Rectal smooth muscle tissue (tissue), 1 donor: ENCODE data around the gene CAMK2G.
"Not testable (repeated sequence)": the region's sequence is repeated elsewhere in the genome, so short reads cannot be mapped to it uniquely, and the experiment has no call there.

Experiments used
- H3K27ac ChIP-seq: one replicate; pipeline ENCODE4 v1.7.0; 2013; ENCODE audit warnings: low read depth, low read length, inconsistent platforms
- H3K27me3 ChIP-seq: one replicate; pipeline ENCODE4 v1.7.0; 2013; ENCODE audit warnings: low read length; ENCODE audit not compliant: control insufficient read depth, insufficient read depth
- H3K36me3 ChIP-seq: one replicate; pipeline ENCODE4 v1.7.0; 2013; ENCODE audit warnings: low read length; ENCODE audit not compliant: control insufficient read depth, insufficient read depth
- H3K4me1 ChIP-seq: one replicate; pipeline ENCODE4 v1.7.0; 2013; ENCODE audit warnings: low read length; ENCODE audit not compliant: control insufficient read depth, insufficient read depth
- H3K4me3 ChIP-seq: one replicate; pipeline ENCODE4 v1.7.0; 2013; ENCODE audit warnings: low read length
- H3K9ac ChIP-seq: one replicate; pipeline ENCODE4 v1.7.0; 2013; ENCODE audit warnings: low read length

The CAMK2G gene

DNA sequence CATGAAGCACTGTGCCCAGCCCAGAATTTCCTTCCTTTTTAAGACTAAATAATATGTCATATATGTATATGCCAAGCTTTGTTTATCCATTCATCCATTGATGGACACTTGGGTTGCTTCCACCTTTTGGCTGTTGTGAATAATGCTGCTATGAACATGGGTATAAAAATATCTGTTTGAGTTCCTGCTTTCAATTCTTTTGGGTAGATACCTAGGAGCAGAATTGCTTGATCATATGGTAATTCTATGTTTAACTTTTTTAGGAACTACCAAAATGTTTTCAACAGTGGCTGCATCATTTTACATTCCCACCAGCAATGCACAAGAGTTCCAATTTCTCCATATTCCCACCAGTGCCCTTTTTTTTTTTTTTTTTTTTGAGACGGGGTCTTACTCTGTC lies 23.3 kb upstream of the CAMK2G start:
- H3K36me3 ChIP-seq, result no peaks in the 10 kb centered on the region
- H3K27ac ChIP-seq, result no peak overlapping the region
- no peaks in the 10 kb centered on the region for H3K4me1 ChIP-seq
- no peak overlapping the region for H3K9ac ChIP-seq
- no peak overlapping the region for H3K4me3 ChIP-seq
- H3K27me3 ChIP-seq, result no peaks in the 10 kb centered on the region

DNA sequence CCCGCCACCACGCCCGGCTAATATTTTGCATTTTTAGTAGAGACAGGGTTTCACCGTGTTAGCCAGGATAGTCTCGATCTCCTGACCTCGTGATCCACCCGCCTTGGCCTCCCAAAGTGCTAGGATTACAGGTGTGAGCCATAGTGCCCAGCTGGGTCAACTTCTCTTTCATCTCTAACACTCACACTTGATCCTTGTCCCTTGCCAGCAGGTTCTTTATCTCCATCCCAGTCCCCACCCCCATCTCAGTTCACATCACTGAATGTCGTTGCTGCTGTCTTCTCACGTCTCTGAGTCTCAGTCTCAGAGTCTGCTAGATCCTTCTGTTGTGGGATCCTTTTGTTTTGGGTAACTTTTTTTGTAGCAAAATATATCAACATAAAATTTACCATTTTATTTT lies 21.0 kb upstream of the CAMK2G start:
- H3K4me1 ChIP-seq, H3K27me3 ChIP-seq: not testable (repeated sequence)

DNA sequence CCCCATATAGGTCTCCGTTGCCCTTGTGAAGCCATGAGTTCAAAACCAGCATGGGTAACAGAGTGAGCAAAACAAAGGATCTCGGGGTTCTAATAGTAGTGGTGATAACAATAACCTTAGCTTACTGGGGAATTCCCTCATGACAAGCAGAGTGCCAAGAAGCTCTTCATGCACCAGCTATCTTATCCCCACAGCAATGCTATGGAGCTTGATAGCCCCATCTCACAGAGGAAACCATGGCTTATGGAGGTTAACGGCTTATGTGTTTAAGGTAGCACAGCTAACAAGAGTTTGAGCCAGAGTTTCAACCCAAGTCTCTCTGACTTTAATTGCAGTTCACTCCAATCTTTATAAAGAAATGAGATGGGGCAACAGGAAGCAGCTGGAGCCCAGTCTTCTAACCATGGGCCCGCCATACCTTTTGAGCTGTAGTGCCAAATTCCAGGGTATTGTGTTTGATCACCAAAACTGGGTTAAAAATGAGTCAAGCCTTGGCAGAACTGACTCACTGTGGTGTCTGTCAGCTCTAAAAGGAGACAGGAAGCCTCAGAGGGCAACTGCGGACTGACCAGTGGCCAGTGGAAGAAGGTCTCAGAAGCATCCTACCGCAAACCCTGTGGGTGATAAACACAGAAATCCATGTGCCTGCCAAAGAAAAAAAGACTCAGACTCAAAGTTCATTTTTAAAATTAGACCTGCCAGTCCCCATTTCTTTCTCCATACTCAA lies 20.1 kb upstream of the CAMK2G start:
- no peaks in the 10 kb centered on the region for H3K4me1 ChIP-seq

More for the DNA sequence above, 21.0 kb upstream of the CAMK2G start:
- H3K4me3 ChIP-seq, H3K9ac ChIP-seq, H3K27ac ChIP-seq, H3K36me3 ChIP-seq: not testable (repeated sequence)

DNA sequence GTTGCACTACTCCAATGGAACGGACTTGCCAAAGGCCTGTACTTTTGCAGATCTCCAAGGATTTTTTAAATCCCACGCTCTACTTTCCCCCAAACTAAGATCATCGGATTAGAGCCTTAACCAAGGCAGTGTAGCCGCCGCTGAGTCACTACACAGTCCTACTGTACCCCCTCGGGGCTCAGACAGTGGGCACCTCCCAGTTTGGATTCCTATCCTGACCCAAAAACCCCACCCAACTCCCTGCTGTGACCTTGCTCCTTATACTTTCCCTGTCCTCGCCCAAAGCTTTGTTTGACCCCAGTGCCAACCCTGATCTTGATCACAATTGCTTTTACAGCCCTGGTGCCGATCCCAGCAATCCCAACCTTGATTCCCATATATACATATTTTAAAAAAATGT lies 19.1 kb upstream of the CAMK2G start:
- Histone ChIP-seq H3K27me3 (no peaks in the 10 kb centered on the region), H3K4me3 (no peak overlapping the region), H3K9ac (no peak overlapping the region), H3K4me1 (peaks cover 5% of the 10 kb centered on the region), H3K36me3 (no peaks in the 10 kb centered on the region), H3K27ac (no peak overlapping the region)

More for the DNA sequence above, 20.1 kb upstream of the CAMK2G start:
- H3K36me3 ChIP-seq, result no peaks in the 10 kb centered on the region
- no peak overlapping the region for H3K9ac ChIP-seq
- no peaks in the 10 kb centered on the region for H3K27me3 ChIP-seq
- H3K27ac ChIP-seq, result no peak overlapping the region
- H3K4me3 ChIP-seq, result no peak overlapping the region

DNA sequence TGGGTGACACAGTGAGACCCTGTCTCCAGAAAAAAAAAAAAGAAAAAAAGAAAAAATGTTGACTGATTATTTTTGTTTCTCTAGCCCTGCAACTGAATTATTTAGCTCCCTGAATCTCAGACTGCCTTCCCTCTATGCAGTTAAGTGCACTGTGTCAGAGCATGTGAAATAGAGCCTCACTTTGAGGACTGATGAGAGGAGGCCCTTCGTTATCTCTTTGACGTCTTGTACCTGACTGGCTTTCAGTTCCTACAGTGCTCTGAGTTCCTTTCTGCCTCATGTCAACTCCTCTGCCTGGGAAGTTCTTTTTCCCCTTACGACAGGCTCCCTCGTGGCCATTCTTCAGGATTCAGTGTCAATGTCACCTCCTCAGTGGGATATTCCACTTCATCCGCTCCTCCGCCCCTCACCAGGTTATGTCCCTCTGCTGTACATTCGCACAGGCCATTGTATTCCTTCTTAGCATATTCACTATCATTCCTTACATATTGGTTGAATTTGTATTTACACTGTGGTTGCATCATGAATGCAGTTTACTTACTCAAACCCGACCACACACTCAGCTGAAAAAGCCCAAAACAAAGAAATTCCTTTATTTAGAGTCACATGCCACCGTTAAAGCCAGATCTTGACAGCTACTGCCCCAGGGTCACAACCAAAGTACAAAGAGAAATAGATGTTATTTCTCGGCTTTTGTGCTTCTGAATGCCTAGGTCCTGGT lies 18.1 kb upstream of the CAMK2G start:
- Histone ChIP-seq H3K4me1 (peaks cover 15% of the 10 kb centered on the region), H3K9ac (no peak overlapping the region)

DNA sequence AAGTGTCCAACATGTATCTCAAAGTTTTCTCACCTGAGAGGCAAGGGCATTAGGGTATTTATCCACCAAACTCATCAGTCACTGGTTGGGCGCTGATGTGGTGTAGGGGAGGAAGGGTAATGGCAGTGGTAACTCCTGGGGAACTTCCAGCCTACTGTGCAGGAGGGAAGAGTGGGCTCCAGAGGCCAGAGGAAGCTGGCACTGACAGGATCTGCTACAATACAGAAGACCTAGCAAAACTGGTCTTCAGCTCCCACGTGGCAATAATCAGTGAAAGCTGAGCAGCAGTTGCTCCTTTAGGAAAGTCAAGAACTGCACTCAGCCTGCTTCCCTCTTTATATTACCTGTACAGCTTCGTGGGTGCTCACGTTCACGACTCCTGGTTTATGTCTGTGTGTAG lies 17.2 kb upstream of the CAMK2G start:
- H3K4me1 ChIP-seq, result peaks cover 24% of the 10 kb centered on the region
- no peaks in the 10 kb centered on the region for H3K36me3 ChIP-seq
- H3K9ac ChIP-seq, result no peak overlapping the region
- no peak overlapping the region for H3K4me3 ChIP-seq
- H3K27ac ChIP-seq, result no peak overlapping the region
- no peaks in the 10 kb centered on the region for H3K27me3 ChIP-seq

More for the DNA sequence above, 18.1 kb upstream of the CAMK2G start:
- Histone ChIP-seq H3K36me3 (no peaks in the 10 kb centered on the region), H3K27ac (no peak overlapping the region), H3K27me3 (no peaks in the 10 kb centered on the region), H3K4me3 (no peak overlapping the region)

DNA sequence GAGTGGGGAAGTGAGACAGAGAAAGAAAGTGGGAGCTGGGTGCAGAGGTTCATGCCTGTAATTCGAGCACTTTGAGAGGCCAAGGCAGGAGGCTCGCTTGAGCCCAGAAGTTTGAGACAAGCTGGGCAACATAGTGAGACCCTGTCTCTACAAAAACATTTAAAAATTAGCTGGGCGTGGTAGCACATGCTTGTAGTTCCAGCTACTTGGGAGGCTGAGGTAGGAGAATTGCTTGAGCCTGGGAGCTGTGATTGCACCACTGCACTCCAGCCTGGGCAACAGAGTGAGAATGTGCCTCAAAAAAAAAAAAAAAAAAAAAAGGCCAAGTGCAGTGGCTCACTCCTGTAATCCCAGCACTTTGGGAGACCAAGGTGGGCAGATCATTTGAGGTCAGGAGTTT lies 16.5 kb upstream of the CAMK2G start:
- not testable (repeated sequence) for H3K27ac ChIP-seq, H3K4me3 ChIP-seq
- H3K4me1 ChIP-seq, result peaks cover 28% of the 10 kb centered on the region

DNA sequence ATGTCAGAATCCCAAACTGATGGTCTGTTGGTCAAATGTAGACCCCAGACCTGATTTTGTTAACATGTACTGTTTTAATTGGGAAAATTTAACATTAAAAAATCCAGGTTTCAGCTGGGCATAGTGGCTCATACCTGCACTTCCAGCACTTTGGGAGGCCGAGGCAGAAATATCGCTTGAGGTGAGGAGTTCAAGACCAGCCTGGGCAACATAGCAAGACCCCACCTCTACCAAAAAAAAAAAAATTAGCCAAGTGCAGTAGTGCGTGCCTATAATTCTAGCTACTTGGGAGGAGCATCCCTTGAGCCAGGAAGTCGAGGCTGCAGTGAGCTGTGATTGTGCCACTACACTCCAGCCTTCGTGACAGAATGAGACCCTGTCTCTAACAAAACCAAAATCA lies 15.9 kb upstream of the CAMK2G start:
- Histone ChIP-seq H3K27me3 (no peaks in the 10 kb centered on the region), H3K4me1 (peaks cover 28% of the 10 kb centered on the region), H3K36me3 (no peaks in the 10 kb centered on the region), H3K4me3 (no peak overlapping the region), H3K27ac (no peak overlapping the region), H3K9ac (no peak overlapping the region)

More for the DNA sequence above, 16.5 kb upstream of the CAMK2G start:
- H3K36me3 ChIP-seq, H3K9ac ChIP-seq, H3K27me3 ChIP-seq: not testable (repeated sequence)

DNA sequence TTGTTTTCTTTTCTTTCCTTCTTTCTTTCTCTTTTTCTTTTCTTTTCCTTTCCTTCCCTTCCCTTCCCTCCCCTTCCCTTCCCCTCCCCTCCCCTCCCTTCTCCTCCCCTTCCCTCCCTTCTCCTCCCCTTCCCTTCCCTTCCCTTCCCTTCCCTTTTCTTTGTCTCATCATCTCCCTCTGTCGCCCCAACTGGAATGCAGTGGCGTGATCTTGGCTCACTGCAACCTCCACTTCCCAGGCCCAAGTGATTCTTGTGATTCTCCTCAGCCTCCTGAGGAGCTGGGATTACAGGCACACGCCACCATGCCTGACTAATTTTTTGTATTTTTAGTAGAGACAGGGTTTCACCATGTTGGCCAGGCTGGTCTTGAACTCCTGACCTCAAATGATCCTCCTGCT lies 15.1 kb upstream of the CAMK2G start:
- not testable (repeated sequence) for H3K9ac ChIP-seq, H3K36me3 ChIP-seq, H3K27me3 ChIP-seq, H3K27ac ChIP-seq, H3K4me3 ChIP-seq
- H3K4me1 ChIP-seq, result peaks cover 28% of the 10 kb centered on the region

DNA sequence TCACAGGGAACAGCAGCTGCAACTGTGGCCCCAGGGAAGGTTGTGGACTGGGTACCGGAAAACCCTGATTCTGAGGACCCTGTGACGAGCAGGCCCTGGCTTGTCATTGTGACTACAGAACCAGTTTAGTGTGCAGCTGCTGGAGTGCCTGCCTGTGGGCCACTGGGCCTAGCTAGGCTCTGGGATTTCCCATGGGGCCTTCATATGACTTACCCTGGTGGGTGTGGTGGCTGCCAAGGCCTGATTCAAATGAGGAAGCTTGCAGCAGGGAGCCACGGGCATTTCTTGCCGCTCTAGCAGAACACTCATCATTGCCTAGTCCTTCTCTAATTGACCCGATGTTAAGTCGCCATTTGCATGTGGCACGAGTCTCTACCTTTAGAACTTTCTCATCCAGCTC lies 14.7 kb upstream of the CAMK2G start:
- H3K4me1 ChIP-seq, result peaks cover 28% of the 10 kb centered on the region
- H3K36me3 ChIP-seq, result no peaks in the 10 kb centered on the region
- H3K27ac ChIP-seq, result peak overlapping the region; percentile 84
- H3K4me3 ChIP-seq, result no peak overlapping the region
- no peak overlapping the region for H3K9ac ChIP-seq
- H3K27me3 ChIP-seq, result no peaks in the 10 kb centered on the region

DNA sequence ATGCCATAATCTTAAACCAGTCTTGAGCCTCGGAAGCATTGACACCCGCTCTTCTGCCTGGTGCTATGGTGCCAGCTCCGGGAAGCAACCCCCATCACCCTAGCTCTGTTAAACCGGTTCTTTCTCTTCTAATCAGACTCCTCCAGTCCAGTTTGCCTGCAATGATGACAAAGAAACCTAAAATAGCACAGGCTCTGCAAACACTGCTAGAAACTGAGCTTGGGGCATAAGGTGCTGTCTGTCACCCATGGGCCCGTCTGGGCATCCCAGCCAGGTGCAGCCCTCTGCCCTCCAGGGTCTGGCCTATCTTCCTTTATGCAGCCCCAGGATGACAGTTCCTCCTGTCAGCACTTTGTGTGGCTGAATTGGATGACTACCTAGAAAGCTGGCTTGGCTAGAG lies 14.2 kb upstream of the CAMK2G start:
- Histone ChIP-seq H3K27me3 (no peaks in the 10 kb centered on the region), H3K27ac (peak overlapping the region; percentile 84), H3K9ac (no peak overlapping the region), H3K36me3 (no peaks in the 10 kb centered on the region), H3K4me1 (peaks cover 28% of the 10 kb centered on the region), H3K4me3 (no peak overlapping the region)

DNA sequence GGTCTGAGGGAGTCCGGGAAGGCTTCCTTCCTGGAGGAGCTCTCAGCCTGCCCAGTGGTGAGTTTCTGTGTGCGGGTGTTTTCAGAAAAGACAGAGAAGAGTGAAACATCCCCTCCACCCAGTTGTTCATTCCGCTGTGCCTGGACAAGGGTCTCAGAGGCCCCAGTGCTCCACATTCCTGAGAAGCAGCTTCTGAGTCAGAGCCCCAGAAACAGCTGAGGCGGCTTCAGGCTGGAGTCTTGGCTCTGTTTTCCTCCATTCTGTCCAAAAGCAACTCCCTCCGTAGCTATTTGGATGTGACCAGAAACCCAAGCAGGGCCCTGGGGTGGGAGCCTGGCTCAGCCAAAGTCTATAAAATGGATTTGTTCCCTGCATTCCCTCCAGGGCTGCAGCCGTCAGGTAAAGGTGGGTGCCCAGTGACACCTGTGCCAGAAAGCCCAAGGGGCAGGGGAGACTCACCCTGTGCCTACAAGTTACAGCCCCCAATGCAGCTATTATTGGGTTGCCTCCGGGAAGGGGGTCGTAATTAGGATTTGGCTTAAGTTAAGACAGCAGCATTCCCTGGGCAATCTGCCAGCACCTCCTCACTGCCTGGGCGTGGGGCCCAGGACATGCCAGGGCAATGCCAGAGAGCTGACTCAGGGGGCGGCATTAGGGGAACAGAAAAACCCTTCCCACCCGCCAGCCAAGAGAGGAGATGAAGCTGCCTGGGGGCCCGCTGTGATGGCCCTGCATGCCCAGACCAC lies 13.1 kb upstream of the CAMK2G start:
- H3K36me3 ChIP-seq, result no peaks in the 10 kb centered on the region
- H3K4me1 ChIP-seq, result peaks cover 28% of the 10 kb centered on the region
- no peak overlapping the region for H3K9ac ChIP-seq
- no peaks in the 10 kb centered on the region for H3K27me3 ChIP-seq
- H3K27ac ChIP-seq, result peak overlapping the region; percentile 84
- H3K4me3 ChIP-seq, result peak overlapping the region; percentile 38
